ENCODE data around the gene NUF2. TPM values are rescaled to one million over a fixed set of nuclear protein-coding genes. Genes with fewer than 3 reads are reported as not detected.

The NUF2 gene
- total RNA-seq, 1 experiment from 2014 or later = 23.8 TPM

GRCh38 chr1:163365186-163365585, 43.4 kb downstream of the NUF2 start:
- POLR2A ChIA-PET = no interaction called here

GRCh38 chr1:163366555-163366954, 44.8 kb downstream of the NUF2 start:
- TF ChIP-seq, protein P1, sequence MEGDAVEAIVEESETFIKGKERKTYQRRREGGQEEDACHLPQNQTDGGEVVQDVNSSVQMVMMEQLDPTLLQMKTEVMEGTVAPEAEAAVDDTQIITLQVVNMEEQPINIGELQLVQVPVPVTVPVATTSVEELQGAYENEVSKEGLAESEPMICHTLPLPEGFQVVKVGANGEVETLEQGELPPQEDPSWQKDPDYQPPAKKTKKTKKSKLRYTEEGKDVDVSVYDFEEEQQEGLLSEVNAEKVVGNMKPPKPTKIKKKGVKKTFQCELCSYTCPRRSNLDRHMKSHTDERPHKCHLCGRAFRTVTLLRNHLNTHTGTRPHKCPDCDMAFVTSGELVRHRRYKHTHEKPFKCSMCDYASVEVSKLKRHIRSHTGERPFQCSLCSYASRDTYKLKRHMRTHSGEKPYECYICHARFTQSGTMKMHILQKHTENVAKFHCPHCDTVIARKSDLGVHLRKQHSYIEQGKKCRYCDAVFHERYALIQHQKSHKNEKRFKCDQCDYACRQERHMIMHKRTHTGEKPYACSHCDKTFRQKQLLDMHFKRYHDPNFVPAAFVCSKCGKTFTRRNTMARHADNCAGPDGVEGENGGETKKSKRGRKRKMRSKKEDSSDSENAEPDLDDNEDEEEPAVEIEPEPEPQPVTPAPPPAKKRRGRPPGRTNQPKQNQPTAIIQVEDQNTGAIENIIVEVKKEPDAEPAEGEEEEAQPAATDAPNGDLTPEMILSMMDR (IDR thresholded peaks at IDR 0.05; ENCODE audit: unreplicated experiment) = no peak
- H3K4me1 Mint-ChIP-seq (ENCODE audit: insufficient read depth, unreplicated experiment) = no peaks in the 10 kb centered on the region
- no peaks in the 10 kb centered on the region for H3K27me3 Mint-ChIP-seq (ENCODE audit: insufficient read depth, unreplicated experiment)
- H3K27ac Mint-ChIP-seq (ENCODE audit: low read depth, unreplicated experiment) = no peak overlapping the region
- no peak overlapping the region for H3K4me3 Mint-ChIP-seq (ENCODE audit: unreplicated experiment)
- no peaks in the 10 kb centered on the region for H3K9me3 Mint-ChIP-seq (ENCODE audit: unreplicated experiment)
- POLR2A ChIA-PET = interaction anchor here (0.6 to 0.7 kb wide), 2 partner anchors 44 to 1420 kb away, joined by 3 read pairs; no protein-coding TSS in a partner anchor
- no TSS peak for BruUV-seq (replicated peaks)
- intact Hi-C loops (cut with micrococcal nuclease) = no loop called here
- no peak for DNase-seq (ENCODE audit: unreplicated experiment)
- H3K36me3 Mint-ChIP-seq (ENCODE audit: insufficient read depth, unreplicated experiment) = no peaks in the 10 kb centered on the region
- CTCF ChIA-PET = interaction anchor here (0.9 kb wide), 1 partner anchor 1708 kb away, joined by 4 read pairs; no protein-coding TSS in a partner anchor

More at GRCh38 chr1:163365186-163365585, 43.4 kb downstream of the NUF2 start:
- Mint-ChIP-seq H3K27ac (ENCODE audit: low read depth, unreplicated experiment) (no peak overlapping the region), H3K36me3 (ENCODE audit: insufficient read depth, unreplicated experiment) (no peaks in the 10 kb centered on the region), H3K4me3 (ENCODE audit: unreplicated experiment) (no peak overlapping the region), H3K27me3 (ENCODE audit: insufficient read depth, unreplicated experiment) (no peaks in the 10 kb centered on the region), H3K9me3 (ENCODE audit: unreplicated experiment) (no peaks in the 10 kb centered on the region), H3K4me1 (ENCODE audit: insufficient read depth, unreplicated experiment) (no peaks in the 10 kb centered on the region)
- intact Hi-C loops (cut with micrococcal nuclease) = no loop called here
- DNase-seq (ENCODE audit: unreplicated experiment) = no peak
- TF ChIP-seq, protein P1 (IDR thresholded peaks at IDR 0.05; ENCODE audit: unreplicated experiment) = no peak
- BruUV-seq (replicated peaks) = no TSS peak
- CTCF ChIA-PET = interaction anchor here (0.6 to 4.9 kb wide), 7 partner anchors 8 to 333 kb away, joined by 3 to 58 read pairs (median 5); no protein-coding TSS in a partner anchor

- no peaks in the 10 kb centered on the region for H3K36me3 Mint-ChIP-seq (ENCODE audit: insufficient read depth, unreplicated experiment)
- no peak overlapping the region for H3K4me3 Mint-ChIP-seq (ENCODE audit: unreplicated experiment)
- intact Hi-C loops (cut with micrococcal nuclease) = no loop called here
- ChIA-PET POLR2A (no interaction called here), CTCF (interaction anchor here (0.6 to 3.7 kb wide), 2 partner anchors 9 to 380 kb away, joined by 3 to 20 read pairs; no protein-coding TSS in a partner anchor)
- no peaks in the 10 kb centered on the region for H3K9me3 Mint-ChIP-seq (ENCODE audit: unreplicated experiment)
- H3K27me3 Mint-ChIP-seq (ENCODE audit: insufficient read depth, unreplicated experiment) = no peaks in the 10 kb centered on the region
- TF ChIP-seq, protein P1 (IDR thresholded peaks at IDR 0.05; ENCODE audit: unreplicated experiment) = no peak
- no peak overlapping the region for H3K27ac Mint-ChIP-seq (ENCODE audit: low read depth, unreplicated experiment)
- BruUV-seq (replicated peaks) = no TSS peak
- no peak for DNase-seq (ENCODE audit: unreplicated experiment)
- H3K4me1 Mint-ChIP-seq (ENCODE audit: insufficient read depth, unreplicated experiment) = no peaks in the 10 kb centered on the region
These were observed 46.0 kb downstream of the NUF2 start for GRCh38 chr1:163367721-163368120.

GRCh38 chr1:163372576-163372975, 50.8 kb downstream of the NUF2 start:
- Mint-ChIP-seq H3K27ac (ENCODE audit: low read depth, unreplicated experiment) (no peak overlapping the region), H3K9me3 (ENCODE audit: unreplicated experiment) (no peaks in the 10 kb centered on the region), H3K4me3 (ENCODE audit: unreplicated experiment) (no peak overlapping the region), H3K27me3 (ENCODE audit: insufficient read depth, unreplicated experiment) (peaks cover 12% of the 10 kb centered on the region), H3K36me3 (ENCODE audit: insufficient read depth, unreplicated experiment) (no peaks in the 10 kb centered on the region), H3K4me1 (ENCODE audit: insufficient read depth, unreplicated experiment) (no peaks in the 10 kb centered on the region)
- no peak for DNase-seq (ENCODE audit: unreplicated experiment)
- ChIA-PET CTCF (interaction anchor here (0.6 to 7.3 kb wide), 4 partner anchors 10 to 235 kb away, joined by 3 to 58 read pairs (median 4); no protein-coding TSS in a partner anchor), POLR2A (no interaction called here)
- intact Hi-C loops (cut with micrococcal nuclease) = no loop called here
- BruUV-seq (replicated peaks) = no TSS peak
- TF ChIP-seq, protein P1 (IDR thresholded peaks at IDR 0.05; ENCODE audit: unreplicated experiment) = no peak
